GM18502 (cell line): Measurements from ENCODE around the gene CHD9NB.
"Not testable (repeated sequence)": the region's sequence is repeated elsewhere in the genome, so short reads cannot be mapped to it uniquely, and the experiment has no call there.

Experiments
- ATAC-seq: cut with Tn5 transposase; IDR thresholded peaks from one replicate; pipeline ENCODE4 v1.9.1; 2021; ENCODE audit warnings: mild to moderate bottlenecking; ENCODE audit not compliant: unreplicated experiment, poor library complexity

The CHD9NB gene

DNA sequence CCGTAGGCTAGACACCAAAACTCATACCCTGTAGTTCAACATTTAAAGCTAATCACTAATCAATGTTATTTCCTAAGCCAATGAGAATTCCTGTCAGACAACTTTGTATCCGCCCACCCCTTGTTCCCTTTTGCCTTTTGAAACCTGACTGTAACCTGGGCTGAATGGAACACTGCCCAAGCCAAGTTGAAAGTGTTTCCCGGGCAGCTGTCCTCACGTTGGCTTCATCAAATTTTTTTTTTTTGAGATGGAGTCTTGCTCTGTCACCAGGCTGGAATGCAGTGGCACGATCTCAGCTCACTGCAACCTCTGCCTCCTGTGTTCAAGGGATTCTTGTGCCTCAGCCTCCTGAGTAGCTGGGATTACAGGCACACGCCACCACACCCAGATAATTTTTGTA is 16.0 kb downstream of the CHD9NB start:
- not testable (repeated sequence) for ATAC-seq

DNA sequence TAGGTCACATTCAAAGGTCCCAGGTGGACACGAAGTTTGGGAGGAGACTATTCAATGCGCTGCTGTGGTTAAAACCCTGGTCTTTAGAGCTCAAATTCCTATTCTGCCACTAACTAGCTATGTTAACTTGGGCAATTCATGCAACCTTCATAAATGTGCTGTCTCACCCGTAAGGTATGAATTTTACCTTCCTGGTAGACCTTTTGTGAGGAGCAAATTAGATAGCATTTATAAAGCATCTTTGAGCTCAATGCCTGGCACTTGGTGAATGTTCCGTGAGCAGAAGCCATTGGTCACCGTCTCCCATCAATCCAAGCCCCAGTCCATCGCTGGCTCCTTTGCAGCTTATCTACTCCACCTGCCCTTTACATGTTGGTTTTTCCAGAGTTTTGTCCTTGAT is 16.6 kb downstream of the CHD9NB start:
- no peak for ATAC-seq

DNA sequence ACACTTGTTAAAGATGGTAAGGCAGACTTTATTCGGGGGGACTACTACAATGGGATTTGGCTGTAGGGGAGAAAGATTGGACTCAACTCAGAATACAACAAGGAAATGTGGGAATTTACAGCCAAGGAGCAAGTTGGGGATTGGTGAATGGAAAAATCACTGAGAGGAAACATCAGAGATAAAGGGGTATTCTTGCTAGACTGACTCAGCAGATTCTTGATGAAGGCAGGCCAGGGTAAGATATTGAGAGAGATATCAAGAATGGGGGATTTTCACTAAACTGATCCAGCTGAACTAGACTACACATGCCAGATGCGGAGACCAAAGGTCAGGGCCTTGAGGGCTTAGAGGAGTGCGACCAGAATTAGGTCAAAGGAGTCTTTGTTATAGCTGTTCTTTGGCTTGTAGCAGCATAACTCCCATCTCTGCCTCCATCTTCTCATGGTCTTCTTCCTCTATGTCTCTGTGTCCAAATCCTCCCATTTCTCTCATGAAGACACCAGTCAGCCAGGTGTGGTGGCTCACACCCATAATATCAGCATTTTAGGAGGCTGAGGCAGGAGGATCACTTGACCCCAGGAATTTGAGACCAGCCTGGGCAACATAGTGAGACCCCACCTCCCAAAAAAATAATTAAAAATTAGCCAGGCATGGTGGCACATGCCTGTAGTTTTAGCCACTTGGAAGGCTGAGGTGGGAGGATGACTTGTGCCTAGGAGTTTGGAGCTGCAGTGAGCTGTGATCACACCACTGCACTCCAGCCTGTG is 17.3 kb downstream of the CHD9NB start:
- no peak for ATAC-seq

DNA sequence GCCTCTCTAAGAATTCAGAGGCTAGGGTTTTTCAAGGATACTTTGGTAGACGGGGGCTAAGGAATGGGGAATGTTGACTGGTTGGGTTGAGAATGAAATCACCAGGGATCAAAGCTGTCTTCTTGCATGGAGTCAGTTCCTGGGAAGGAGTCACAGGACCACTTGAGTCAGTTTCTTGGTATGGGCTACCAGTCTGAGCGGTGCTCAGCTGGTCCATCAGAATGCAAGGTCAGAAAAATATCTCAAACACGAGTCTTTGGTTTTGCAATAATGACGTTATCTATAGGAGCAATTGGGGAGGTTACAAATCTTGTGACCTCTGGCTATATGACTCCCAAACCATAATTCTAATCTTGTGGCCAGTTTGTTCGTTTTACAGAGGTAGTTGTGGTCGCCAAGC is 18.4 kb downstream of the CHD9NB start:
- ATAC-seq, result no peak

DNA sequence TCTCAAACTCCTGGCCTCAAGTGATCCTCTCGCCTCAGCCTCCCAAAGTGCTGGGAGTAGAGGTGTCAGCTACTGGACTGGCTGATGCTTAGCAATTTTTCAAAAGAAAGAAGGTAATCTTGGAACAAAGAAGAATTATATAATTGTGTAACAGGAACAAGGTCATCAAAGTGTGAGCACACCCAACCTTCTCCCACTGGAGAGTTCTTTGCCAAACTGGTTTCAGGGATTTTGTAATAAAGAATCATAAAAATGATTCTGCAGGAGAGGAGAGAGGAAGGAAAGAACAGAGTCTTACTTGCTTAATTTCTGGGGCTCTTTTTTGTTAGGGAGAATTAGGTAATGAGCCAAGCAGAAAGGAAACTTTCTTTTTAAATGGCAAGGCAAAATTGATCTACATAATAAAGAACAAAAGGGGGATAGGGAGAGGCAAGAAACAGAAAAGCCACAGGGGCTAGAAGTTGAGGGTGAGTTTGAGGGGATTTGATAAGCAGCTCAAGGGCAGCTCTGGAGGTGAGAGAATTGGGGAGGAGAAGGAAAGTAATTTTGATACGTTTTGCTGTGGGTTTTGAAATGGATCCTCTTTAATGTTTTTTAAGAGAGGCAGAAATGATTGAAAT is 21.3 kb downstream of the CHD9NB start:
- ATAC-seq, result no peak

DNA sequence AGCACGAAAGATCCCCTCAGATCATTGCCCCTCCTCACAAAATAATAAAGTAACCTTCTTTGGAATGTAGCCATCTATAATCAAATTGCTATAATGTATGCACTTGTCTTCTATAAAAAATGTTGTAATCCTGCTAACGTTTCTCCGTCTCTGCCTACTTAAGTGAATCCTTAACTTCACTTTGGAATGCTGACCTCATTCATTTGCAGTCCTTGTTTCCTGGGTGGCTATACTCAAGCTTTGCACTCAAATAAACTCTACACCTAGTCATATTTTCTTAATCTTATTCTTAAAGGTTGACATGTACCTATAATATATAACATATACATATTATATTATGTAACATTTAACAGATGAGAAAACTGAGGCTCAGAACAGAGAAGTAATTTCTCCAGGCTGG is 22.7 kb downstream of the CHD9NB start:
- no peak for ATAC-seq

DNA sequence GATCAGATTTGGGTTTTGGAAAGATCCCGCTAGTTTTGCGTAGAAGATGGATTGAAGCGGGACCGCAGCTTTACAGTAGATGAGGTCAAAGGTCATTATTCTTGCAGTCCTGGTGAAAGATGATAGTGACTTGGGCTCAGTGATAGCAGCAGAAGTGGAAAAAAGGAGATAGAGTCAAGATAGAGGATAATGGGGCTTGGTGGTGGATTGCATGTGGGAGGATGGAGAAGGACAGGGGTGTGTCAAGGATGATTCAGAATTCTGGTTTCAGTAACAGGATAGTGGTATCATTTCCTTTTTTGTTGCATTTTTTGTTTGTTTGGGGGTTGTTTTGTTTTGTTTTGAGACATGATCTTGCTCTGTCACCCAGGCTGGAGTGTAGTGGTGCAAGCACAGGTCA is 28.7 kb downstream of the CHD9NB start:
- ATAC-seq, result peak; percentile 58

DNA sequence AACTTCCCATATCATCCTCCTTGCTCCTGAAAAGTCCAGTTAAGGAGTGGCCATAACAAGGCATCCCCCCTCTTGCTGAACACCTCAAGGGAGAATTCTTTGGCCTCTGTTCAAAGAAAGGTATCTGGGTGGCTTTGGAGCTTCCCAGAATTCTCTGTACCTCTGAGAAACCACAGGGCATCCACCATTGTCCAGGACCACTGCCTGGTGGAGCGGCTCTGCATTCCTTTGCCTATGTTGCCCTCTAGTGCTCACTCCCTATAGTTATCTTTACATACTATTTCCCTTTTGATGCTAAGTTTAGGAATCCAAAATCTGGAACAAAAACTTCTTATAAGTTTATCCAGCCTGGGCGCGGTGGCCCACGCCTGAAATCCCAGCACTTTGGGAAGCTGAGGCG is 30.3 kb downstream of the CHD9NB start:
- ATAC-seq, result no peak

DNA sequence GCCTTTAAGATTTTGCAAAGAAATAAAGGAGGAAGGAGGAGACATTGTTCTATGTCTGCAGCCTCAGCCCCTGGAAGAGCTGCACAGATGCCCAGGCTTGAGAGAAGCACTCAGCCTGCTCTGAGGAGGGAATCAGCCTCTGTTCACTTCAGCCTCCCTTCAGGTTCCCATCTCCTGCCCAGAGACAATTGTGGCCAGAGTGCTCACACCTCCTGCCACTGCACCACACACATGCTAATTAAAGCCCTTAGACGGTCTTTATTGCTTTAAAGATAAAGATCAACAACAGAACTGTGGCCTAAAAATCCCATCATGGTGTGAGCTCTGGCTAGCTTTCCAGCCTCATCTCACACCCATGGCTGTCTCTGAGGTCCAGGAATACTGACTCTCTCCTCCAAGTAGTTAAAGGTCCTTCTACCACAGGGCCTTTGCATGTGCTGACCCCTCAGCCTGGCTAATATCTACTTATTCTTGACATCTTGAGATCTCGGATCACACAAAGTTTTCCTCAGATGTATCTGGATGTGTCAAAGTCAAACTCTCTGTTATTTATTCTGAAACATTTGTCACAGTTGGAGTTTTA is 33.8 kb downstream of the CHD9NB start:
- no peak for ATAC-seq

DNA sequence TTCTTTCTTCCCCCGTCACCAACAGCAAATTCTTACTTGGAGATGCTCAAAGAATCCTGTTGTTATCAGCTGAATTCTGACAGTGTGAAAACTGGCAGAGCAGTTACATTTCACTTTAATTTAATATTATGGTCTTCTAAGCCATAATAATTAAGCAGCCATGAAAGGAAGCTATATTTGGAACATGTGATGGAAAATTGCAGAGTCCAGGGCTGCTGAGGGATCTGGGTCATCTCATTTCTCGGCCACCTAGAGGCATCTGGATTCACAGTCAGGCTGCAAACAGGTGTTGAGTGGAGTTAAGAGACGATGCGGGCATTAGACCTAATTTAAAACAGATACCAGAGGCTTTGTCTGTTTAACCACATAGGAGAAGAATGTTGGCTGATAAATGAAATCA is 38.4 kb downstream of the CHD9NB start:
- no peak for ATAC-seq

DNA sequence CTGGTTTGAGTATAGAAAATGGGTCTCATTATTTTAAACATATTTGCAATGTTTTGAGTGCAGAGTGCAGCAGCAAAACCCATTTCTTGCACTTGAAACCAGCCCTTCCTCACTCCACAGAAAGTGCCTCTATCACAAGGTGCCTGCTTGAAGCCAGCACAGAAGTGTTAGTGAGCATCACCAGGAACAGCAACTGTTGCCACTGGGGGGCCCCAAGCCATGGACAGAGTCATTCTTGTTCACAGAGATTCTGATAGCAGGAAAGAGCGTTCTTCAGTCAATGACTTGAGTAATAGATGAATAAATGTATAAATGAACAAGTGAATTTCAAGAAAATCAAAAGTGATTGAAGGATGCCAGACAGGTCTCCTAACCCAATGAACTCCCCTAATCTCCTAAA is 45.6 kb downstream of the CHD9NB start:
- ATAC-seq, result no peak

DNA sequence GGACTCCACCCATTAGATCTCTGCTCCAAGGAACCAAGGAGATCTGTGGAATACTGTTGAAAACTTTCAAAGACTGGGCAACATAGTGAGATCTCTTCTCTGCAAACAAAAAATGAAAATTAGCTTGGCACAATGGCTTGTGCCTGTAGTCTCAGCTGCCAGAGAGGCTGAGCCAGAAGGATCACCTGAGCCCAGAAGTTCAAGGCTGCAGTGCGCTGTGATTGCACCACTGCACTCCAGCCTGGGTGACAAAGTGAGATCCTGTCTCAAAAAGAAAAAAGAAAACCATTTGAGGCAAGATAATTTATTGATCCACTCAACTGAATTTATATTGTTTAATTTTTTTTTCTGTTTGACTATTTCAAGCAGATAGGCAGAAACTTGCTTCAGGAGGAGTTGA is 54.8 kb downstream of the CHD9NB start:
- no peak for ATAC-seq

DNA sequence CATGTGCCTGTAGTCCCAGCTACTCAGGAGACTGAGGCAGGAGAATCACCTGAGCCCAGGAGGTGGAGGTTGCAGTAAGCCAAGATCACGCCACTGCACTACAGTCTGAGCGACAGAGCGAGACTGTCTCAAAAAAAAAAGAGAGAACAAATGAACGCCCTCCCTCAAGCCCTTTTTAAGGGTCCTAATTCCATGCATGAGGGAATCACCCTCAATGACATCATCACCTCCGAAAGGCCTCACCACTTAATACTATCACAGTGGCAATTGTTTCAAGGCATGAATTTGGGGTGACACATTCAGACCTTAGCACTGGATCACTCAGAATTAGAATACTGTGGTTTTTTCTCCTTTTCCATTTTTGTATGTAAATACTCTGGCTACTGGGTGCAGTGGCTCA is 57.8 kb downstream of the CHD9NB start:
- ATAC-seq, result no peak

DNA sequence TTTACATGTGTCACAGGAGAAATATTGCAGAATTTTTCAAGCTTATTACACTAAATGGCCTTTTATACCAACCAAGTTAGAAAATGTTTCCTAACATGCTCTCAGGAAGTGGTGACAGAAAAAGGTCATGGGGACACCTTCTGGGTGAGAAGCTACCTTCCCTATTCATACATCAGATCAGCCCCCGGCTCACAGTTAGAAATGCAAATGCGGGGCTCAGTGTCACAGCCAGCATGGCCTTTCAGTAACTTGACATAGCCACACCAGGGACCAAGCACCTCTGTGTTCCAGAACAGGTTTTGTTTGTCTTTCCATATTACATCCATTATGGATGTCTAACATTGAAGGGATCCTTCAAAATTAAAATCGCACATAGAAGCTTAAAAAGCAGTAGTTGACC is 59.5 kb downstream of the CHD9NB start:
- ATAC-seq, result no peak

DNA sequence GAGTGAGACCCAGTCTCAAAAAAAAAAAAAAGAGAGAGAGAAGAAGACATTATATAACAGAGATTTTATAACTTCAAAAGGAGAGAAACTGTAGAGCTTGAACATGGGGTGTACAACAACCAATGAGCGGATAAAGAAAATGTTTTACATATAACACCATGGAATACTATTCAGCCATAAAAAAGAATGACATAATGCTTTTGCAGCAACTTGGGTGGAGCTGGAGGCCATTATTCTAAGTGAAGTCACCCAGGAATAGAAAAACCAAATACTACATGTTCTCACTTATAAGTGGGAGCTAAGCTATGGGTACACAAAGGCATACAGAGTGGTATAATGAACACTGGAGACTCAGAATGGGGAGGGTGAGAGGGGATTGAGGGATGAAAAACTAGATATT is 61.1 kb downstream of the CHD9NB start:
- no peak for ATAC-seq
